Activated CD8-positive, alpha-beta memory T cell treated with anti-CD3 and anti-CD28 coated beads, Interleukin-2, amount 50 U/mL, for 48 hours (primary cell): ENCODE measurements around the gene LIN28A.
A peak's percentile ranks its signal among the peaks of the same experiment; 100 is the strongest.

ENCODE experiments used
- DNase-seq: peaks from one replicate; pipeline ENCODE4 v3.0.0-alpha.2; 2020

LIN28A gene

GRCh38 chr1:26388791-26389445 lies 21.7 kb upstream of the LIN28A start:
- DNase-seq, result no peak

GRCh38 chr1:26389604-26390247 lies 20.9 kb upstream of the LIN28A start:
- no peak for DNase-seq

- no peak for DNase-seq
These were observed 19.2 kb upstream of the LIN28A start for GRCh38 chr1:26391450-26391849.

GRCh38 chr1:26395754-26396153 lies 14.9 kb upstream of the LIN28A start:
- DNase-seq, result no peak

GRCh38 chr1:26399034-26399433 lies 11.6 kb upstream of the LIN28A start:
- no peak for DNase-seq

GRCh38 chr1:26401891-26402290 lies 8.7 kb upstream of the LIN28A start:
- DNase-seq, result no peak

- DNase-seq, result no peak
These were observed 7.0 kb upstream of the LIN28A start for GRCh38 chr1:26403656-26404055.

GRCh38 chr1:26404641-26405040 lies 6.0 kb upstream of the LIN28A start:
- DNase-seq, result no peak

GRCh38 chr1:26405281-26405915 lies 5.2 kb upstream of the LIN28A start:
- DNase-seq, result no peak

- peak; percentile 90 for DNase-seq
These were observed 2.0 kb upstream of the LIN28A start for GRCh38 chr1:26408604-26409003.

- DNase-seq, result no peak
These were observed 1.3 kb upstream of the LIN28A start for GRCh38 chr1:26409191-26409807.

- DNase-seq, result no peak
These were observed 1.0 kb downstream of the LIN28A start for GRCh38 chr1:26411624-26412074.

- DNase-seq, result no peak
These were observed 1.7 kb downstream of the LIN28A start for GRCh38 chr1:26412180-26412840.

GRCh38 chr1:26413031-26413430 lies 2.4 kb downstream of the LIN28A start:
- no peak for DNase-seq

GRCh38 chr1:26417111-26417759 lies 6.6 kb downstream of the LIN28A start:
- DNase-seq, result peak; percentile 95

- DNase-seq, result no peak
These were observed 8.3 kb downstream of the LIN28A start for GRCh38 chr1:26418865-26419349.

GRCh38 chr1:26419494-26419893 lies 8.9 kb downstream of the LIN28A start:
- DNase-seq, result no peak

- no peak for DNase-seq
These were observed 19.1 kb downstream of the LIN28A start for GRCh38 chr1:26429721-26430120.

- peak; percentile 99 for DNase-seq
These were observed 21.5 kb downstream of the LIN28A start, which contains the start of gene DHDDS for GRCh38 chr1:26431979-26432695. DHDDS (plus strand) TSS chr1:26432321; CDS start chr1:26432946, 625 bp downstream.

GRCh38 chr1:26432793-26433192 lies 22.2 kb downstream of the LIN28A start:
- no peak for DNase-seq

- DNase-seq, result no peak
These were observed 23.6 kb downstream of the LIN28A start for GRCh38 chr1:26434161-26434752.
